HG03159 (cell line): ENCODE data around the gene RASGRP1.

Experiments used
- ATAC-seq: cut with Tn5 transposase; IDR thresholded peaks from one replicate; pipeline ENCODE4 v1.9.1; 2021; ENCODE audit warnings: mild to moderate bottlenecking, moderate library complexity; ENCODE audit not compliant: unreplicated experiment

RASGRP1 gene

GRCh38 chr15:38538328-38539007, 26.1 kb downstream of the RASGRP1 start:
- ATAC-seq, result no peak

GRCh38 chr15:38536201-38536676, 28.4 kb downstream of the RASGRP1 start:
- no peak for ATAC-seq

- ATAC-seq, result no peak
Observed at GRCh38 chr15:38535491-38536200, 29.0 kb downstream of the RASGRP1 start.

GRCh38 chr15:38534691-38535090, 29.9 kb downstream of the RASGRP1 start:
- ATAC-seq, result no peak

GRCh38 chr15:38533926-38534325, 30.7 kb downstream of the RASGRP1 start:
- ATAC-seq, result no peak

GRCh38 chr15:38533416-38533915, 31.1 kb downstream of the RASGRP1 start:
- no peak for ATAC-seq

- no peak for ATAC-seq
Observed at GRCh38 chr15:38532728-38533127, 31.9 kb downstream of the RASGRP1 start.

- no peak for ATAC-seq
Observed at GRCh38 chr15:38531509-38531908, 33.1 kb downstream of the RASGRP1 start.

GRCh38 chr15:38530113-38530512, 34.5 kb downstream of the RASGRP1 start:
- no peak for ATAC-seq

- ATAC-seq, result no peak
Observed at GRCh38 chr15:38528294-38528693, 36.3 kb downstream of the RASGRP1 start.

GRCh38 chr15:38526158-38526557, 38.5 kb downstream of the RASGRP1 start:
- ATAC-seq, result no peak

- no peak for ATAC-seq
Observed at GRCh38 chr15:38525489-38525888, 39.1 kb downstream of the RASGRP1 start.

GRCh38 chr15:38524156-38524555, 40.5 kb downstream of the RASGRP1 start:
- no peak for ATAC-seq

- no peak for ATAC-seq
Observed at GRCh38 chr15:38522922-38523321, 41.7 kb downstream of the RASGRP1 start.

GRCh38 chr15:38521316-38521715, 43.3 kb downstream of the RASGRP1 start:
- ATAC-seq, result no peak

- ATAC-seq, result no peak
Observed at GRCh38 chr15:38520035-38520434, 44.6 kb downstream of the RASGRP1 start.

- ATAC-seq, result no peak
Observed at GRCh38 chr15:38518084-38518483, 46.5 kb downstream of the RASGRP1 start.

GRCh38 chr15:38517312-38517975, 47.2 kb downstream of the RASGRP1 start:
- ATAC-seq, result no peak

GRCh38 chr15:38516626-38517025, 48.0 kb downstream of the RASGRP1 start:
- no peak for ATAC-seq

GRCh38 chr15:38514601-38515000, 50.0 kb downstream of the RASGRP1 start:
- ATAC-seq, result peak; percentile 61

- ATAC-seq, result no peak
Observed at GRCh38 chr15:38512901-38513300, 51.7 kb downstream of the RASGRP1 start.

GRCh38 chr15:38509152-38509551, 55.5 kb downstream of the RASGRP1 start:
- ATAC-seq, result no peak
